Vagina (tissue), 2 donors: ENCODE data around the gene FIGN.

Experiments used
- CTCF ChIP-seq, 3 experiments: fragments of 450-650 bp in 2 of 3; fragments of 200-600 bp in 1 of 3; sonication (generic) in 1 of 3; IDR thresholded peaks; one replicate each; pipeline ENCODE4 v1.5.1; 2017 to 2019; ENCODE audit warnings: antibody characterized with exemption in 3 of 3, mild to moderate bottlenecking in 2 of 3, moderate library complexity in 2 of 3
- POLR2AphosphoS5 ChIP-seq, 2 donors: sonication (generic); formaldehyde crosslinking; IDR thresholded peaks; one replicate each; pipeline ENCODE4 v1.9.0; 2017; ENCODE audit warnings: antibody characterized with exemption in 2 of 2, mild to moderate bottlenecking in 2 of 2, low read depth in 1 of 2; ENCODE audit not compliant: insufficient read depth in 1 of 2

- TF ChIP-seq CTCF (IDR thresholded peaks at IDR 0.05) (no peak), POLR2AphosphoS5 (IDR thresholded peaks at IDR 0.05; ENCODE audit: insufficient read depth in 1 of 2, low read depth in 1 of 2) (no peak)
Observed at GRCh38 chr2:163601377-163601776, 134.4 kb downstream of the FIGN start.
